ENCODE measurements around the gene SHLD2. TPM values are rescaled to one million over a fixed set of nuclear protein-coding genes. Genes with fewer than 3 reads are reported as not detected.
A peak's percentile ranks its signal among the peaks of the same experiment; 100 is the strongest.

SHLD2 gene
- total RNA-seq, 1 experiment from 2014 or later = 27.6 TPM

DNA sequence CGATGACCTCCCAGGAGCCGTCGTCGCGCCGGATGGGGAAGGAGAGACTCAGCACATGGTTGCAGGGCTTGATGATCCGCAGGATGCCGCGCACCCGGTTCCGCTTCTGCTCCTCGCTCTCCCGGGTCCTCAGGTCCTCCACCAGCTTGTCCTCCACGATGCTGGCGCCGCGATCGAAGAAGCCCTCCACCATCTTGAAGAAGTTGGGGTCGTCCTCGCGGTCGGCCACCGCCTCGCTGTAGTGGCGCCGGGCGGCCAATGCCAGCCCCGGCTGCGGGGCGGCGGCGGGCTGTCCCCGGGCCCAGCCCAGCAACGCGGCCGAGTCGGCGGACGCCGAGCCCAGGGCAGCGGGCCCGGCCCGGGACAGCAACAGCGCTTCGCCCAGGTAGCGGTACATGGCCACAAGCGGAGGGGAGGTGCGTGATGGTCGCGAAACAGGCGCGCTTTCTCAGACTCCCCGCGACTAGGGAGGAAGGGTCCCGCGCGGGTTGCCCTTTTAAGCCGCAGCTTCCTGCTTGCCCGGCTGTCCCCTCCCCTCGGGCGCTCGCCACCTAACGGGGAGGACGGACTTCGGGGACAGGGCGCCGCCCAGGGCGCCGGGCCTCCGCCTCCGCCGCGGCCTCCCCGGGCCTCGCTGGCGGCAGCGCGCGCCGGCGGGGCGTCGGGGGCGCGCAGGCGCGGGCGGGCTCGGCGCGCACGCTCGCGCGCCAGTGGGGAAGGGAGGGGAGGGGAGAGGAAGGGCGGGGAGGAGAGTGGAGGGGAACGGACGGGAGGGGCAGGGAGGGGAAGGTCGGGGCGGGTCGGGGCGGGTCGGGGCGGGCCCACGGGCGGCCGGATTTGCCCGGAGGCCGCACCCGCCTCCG is at the start of gene SHLD2, which contains the start of gene GLUD1 (continued):
- TF ChIP-seq RELA (CRISPR knock-in tag; IDR thresholded peaks at IDR 0.05; ENCODE audit: borderline replicate concordance) (no peak), GABPB1 (CRISPR knock-in tag; IDR thresholded peaks at IDR 0.05) (peak; percentile 45; the same call in 1 of the 2 replicates), TEAD1 (CRISPR knock-in tag; IDR thresholded peaks at IDR 0.05) (no peak; the same call in 1 of the 2 replicates), KAT7 (CRISPR knock-in tag; IDR thresholded peaks at IDR 0.05; ENCODE audit: borderline replicate concordance) (no peak), ATF1 (CRISPR knock-in tag; IDR thresholded peaks at IDR 0.05) (no peak; the same call in 1 of the 2 replicates), NFYB (CRISPR knock-in tag; conservative IDR thresholded peaks at IDR 0.05; ENCODE audit: low read depth) (0 out of 2 replicates have a peak, but pooled peaks have one; percentile 8), NR3C1 (CRISPR knock-in tag; conservative IDR thresholded peaks at IDR 0.05; ENCODE audit: low read depth) (no peak), TP53 (CRISPR knock-in tag; IDR thresholded peaks at IDR 0.05) (peak; percentile 88), CBFB (CRISPR knock-in tag; IDR thresholded peaks at IDR 0.05; ENCODE audit: low read depth) (0 out of 2 replicates have a peak, but pooled peaks have one; percentile 58), OVOL2 (CRISPR knock-in tag; IDR thresholded peaks at IDR 0.05; ENCODE audit: borderline replicate concordance) (no peak), ZNF396 (CRISPR knock-in tag; IDR thresholded peaks at IDR 0.05; ENCODE audit: borderline replicate concordance) (no peak), ESRRA (CRISPR knock-in tag; IDR thresholded peaks at IDR 0.05; ENCODE audit: borderline replicate concordance) (no peak), ZNF219 (CRISPR knock-in tag; IDR thresholded peaks at IDR 0.05; ENCODE audit: borderline replicate concordance) (no peak), NR2C2 (CRISPR knock-in tag; IDR thresholded peaks at IDR 0.05) (no peak), CREM (CRISPR knock-in tag; IDR thresholded peaks at IDR 0.05) (0 out of 2 replicates have a peak, but pooled peaks have one; percentile 26), GRHL2 (CRISPR knock-in tag; IDR thresholded peaks at IDR 0.05; ENCODE audit: insufficient replicate concordance, severe bottlenecking) (no peak), PRRX2 (CRISPR knock-in tag; IDR thresholded peaks at IDR 0.05) (no peak), ZNF423 (CRISPR knock-in tag; IDR thresholded peaks at IDR 0.05) (no peak), ZNF138 (CRISPR knock-in tag; conservative IDR thresholded peaks at IDR 0.05) (peak; percentile 88; the same call in 1 of the 2 replicates)
- TF ChIP-seq, protein P1, sequence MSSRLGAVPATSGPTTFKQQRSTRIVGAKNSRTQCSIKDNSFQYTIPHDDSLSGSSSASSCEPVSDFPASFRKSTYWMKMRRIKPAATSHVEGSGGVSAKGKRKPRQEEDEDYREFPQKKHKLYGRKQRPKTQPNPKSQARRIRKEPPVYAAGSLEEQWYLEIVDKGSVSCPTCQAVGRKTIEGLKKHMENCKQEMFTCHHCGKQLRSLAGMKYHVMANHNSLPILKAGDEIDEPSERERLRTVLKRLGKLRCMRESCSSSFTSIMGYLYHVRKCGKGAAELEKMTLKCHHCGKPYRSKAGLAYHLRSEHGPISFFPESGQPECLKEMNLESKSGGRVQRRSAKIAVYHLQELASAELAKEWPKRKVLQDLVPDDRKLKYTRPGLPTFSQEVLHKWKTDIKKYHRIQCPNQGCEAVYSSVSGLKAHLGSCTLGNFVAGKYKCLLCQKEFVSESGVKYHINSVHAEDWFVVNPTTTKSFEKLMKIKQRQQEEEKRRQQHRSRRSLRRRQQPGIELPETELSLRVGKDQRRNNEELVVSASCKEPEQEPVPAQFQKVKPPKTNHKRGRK (CRISPR knock-in tag; IDR thresholded peaks at IDR 0.05; ENCODE audit: borderline replicate concordance) = no peak
- TF ChIP-seq, protein P2, sequence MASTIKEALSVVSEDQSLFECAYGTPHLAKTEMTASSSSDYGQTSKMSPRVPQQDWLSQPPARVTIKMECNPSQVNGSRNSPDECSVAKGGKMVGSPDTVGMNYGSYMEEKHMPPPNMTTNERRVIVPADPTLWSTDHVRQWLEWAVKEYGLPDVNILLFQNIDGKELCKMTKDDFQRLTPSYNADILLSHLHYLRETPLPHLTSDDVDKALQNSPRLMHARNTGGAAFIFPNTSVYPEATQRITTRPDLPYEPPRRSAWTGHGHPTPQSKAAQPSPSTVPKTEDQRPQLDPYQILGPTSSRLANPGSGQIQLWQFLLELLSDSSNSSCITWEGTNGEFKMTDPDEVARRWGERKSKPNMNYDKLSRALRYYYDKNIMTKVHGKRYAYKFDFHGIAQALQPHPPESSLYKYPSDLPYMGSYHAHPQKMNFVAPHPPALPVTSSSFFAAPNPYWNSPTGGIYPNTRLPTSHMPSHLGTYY (CRISPR knock-in tag; IDR thresholded peaks at IDR 0.05) = no peak
- TF ChIP-seq, protein P3, sequence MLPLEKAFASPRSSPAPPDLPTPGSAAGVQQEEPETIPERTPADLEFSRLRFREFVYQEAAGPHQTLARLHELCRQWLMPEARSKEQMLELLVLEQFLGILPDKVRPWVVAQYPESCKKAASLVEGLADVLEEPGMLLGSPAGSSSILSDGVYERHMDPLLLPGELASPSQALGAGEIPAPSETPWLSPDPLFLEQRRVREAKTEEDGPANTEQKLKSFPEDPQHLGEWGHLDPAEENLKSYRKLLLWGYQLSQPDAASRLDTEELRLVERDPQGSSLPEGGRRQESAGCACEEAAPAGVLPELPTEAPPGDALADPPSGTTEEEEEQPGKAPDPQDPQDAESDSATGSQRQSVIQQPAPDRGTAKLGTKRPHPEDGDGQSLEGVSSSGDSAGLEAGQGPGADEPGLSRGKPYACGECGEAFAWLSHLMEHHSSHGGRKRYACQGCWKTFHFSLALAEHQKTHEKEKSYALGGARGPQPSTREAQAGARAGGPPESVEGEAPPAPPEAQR (CRISPR knock-in tag; IDR thresholded peaks at IDR 0.05) = no peak
- TF ChIP-seq, protein P4, sequence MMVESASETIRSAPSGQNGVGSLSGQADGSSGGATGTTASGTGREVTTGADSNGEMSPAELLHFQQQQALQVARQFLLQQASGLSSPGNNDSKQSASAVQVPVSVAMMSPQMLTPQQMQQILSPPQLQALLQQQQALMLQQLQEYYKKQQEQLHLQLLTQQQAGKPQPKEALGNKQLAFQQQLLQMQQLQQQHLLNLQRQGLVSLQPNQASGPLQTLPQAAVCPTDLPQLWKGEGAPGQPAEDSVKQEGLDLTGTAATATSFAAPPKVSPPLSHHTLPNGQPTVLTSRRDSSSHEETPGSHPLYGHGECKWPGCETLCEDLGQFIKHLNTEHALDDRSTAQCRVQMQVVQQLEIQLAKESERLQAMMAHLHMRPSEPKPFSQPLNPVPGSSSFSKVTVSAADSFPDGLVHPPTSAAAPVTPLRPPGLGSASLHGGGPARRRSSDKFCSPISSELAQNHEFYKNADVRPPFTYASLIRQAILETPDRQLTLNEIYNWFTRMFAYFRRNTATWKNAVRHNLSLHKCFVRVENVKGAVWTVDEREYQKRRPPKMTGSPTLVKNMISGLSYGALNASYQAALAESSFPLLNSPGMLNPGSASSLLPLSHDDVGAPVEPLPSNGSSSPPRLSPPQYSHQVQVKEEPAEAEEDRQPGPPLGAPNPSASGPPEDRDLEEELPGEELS (CRISPR knock-in tag; IDR thresholded peaks at IDR 0.05) = peak; percentile 74; the same call in 1 of the 2 replicates
- TF ChIP-seq, protein P5, sequence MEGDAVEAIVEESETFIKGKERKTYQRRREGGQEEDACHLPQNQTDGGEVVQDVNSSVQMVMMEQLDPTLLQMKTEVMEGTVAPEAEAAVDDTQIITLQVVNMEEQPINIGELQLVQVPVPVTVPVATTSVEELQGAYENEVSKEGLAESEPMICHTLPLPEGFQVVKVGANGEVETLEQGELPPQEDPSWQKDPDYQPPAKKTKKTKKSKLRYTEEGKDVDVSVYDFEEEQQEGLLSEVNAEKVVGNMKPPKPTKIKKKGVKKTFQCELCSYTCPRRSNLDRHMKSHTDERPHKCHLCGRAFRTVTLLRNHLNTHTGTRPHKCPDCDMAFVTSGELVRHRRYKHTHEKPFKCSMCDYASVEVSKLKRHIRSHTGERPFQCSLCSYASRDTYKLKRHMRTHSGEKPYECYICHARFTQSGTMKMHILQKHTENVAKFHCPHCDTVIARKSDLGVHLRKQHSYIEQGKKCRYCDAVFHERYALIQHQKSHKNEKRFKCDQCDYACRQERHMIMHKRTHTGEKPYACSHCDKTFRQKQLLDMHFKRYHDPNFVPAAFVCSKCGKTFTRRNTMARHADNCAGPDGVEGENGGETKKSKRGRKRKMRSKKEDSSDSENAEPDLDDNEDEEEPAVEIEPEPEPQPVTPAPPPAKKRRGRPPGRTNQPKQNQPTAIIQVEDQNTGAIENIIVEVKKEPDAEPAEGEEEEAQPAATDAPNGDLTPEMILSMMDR (IDR thresholded peaks at IDR 0.05) = no peak
- TF ChIP-seq, protein P6, sequence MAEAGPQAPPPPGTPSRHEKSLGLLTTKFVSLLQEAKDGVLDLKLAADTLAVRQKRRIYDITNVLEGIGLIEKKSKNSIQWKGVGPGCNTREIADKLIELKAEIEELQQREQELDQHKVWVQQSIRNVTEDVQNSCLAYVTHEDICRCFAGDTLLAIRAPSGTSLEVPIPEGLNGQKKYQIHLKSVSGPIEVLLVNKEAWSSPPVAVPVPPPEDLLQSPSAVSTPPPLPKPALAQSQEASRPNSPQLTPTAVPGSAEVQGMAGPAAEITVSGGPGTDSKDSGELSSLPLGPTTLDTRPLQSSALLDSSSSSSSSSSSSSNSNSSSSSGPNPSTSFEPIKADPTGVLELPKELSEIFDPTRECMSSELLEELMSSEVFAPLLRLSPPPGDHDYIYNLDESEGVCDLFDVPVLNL (CRISPR knock-in tag; IDR thresholded peaks at IDR 0.05; ENCODE audit: borderline replicate concordance, low read depth) = 0 out of 2 replicates have a peak, but pooled peaks have one; percentile 6
- TF ChIP-seq, protein P7, sequence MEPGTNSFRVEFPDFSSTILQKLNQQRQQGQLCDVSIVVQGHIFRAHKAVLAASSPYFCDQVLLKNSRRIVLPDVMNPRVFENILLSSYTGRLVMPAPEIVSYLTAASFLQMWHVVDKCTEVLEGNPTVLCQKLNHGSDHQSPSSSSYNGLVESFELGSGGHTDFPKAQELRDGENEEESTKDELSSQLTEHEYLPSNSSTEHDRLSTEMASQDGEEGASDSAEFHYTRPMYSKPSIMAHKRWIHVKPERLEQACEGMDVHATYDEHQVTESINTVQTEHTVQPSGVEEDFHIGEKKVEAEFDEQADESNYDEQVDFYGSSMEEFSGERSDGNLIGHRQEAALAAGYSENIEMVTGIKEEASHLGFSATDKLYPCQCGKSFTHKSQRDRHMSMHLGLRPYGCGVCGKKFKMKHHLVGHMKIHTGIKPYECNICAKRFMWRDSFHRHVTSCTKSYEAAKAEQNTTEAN (CRISPR knock-in tag; IDR thresholded peaks at IDR 0.05) = no peak

All from WTC11 (cell line).